Colonic mucosa (tissue), 4 donors: ENCODE measurements around the gene ART4. TPM values are rescaled to one million over a fixed set of nuclear protein-coding genes. Genes with fewer than 3 reads are reported as not detected.
A peak's percentile ranks its signal among the peaks of the same experiment; 100 is the strongest.

Source experiments
- DNase-seq: peaks from one replicate; pipeline ENCODE4 v3.0.0-alpha.2; 2020
- H3K27ac ChIP-seq: fragments of 200-600 bp; one replicate; pipeline ENCODE4 v1.8.0; 2021
- H3K27me3 ChIP-seq: fragments of 200-600 bp; one replicate; pipeline ENCODE4 v1.8.0; 2021
- H3K36me3 ChIP-seq: fragments of 200-600 bp; one replicate; pipeline ENCODE4 v1.8.0; 2021
- H3K4me1 ChIP-seq: fragments of 200-600 bp; one replicate; pipeline ENCODE4 v1.8.0; 2021; ENCODE audit warnings: mild to moderate bottlenecking
- H3K4me3 ChIP-seq: fragments of 200-600 bp; one replicate; pipeline ENCODE4 v1.8.0; 2021
- H3K9ac ChIP-seq, 2 donors: one replicate each; pipeline ENCODE4 v1.7.0; 2013; ENCODE audit warnings: control low read depth in 2 of 2, low read depth in 2 of 2, low read length in 2 of 2
- H3K9me3 ChIP-seq: fragments of 200-600 bp; one replicate; pipeline ENCODE4 v1.8.0; 2021
- CTCF ChIP-seq: fragments of 200-600 bp; IDR thresholded peaks from one replicate; pipeline ENCODE4 v1.8.0; 2022; ENCODE audit warnings: antibody characterized with exemption, mild to moderate bottlenecking
- intact Hi-C: fragments of 100-400 bp; cut with DNase I; formaldehyde crosslinking; loops from one replicate; pipeline ENCODE4 v1.14.1; 2022
- total RNA-seq, 2 donors: library from RNA; stranded (reverse); fragmentation: NEBNext Ultra II Directional in 1 of 2; extraction: Animal tissue kit (Norgen Biotek cat#: 25700) in 1 of 2; gene quantifications; one replicate each; pipeline ENCODE4 v1.2.1, GENCODE V29; 2021
- donor health status: healthy.
- donor health status: DM: no; HTN: no; CAD: no.
- donor health status: DM: no; HTN: no; CAD: no.

ART4 gene
- total RNA-seq, 2 donors from 2014 or later: 0.49 TPM; not detected in 1

- intact Hi-C loops: no loop called here
- Histone ChIP-seq H3K9ac (no peak within 1 kb of the TSS), H3K27me3 (no peaks in the 10 kb centered on the region), H3K27ac (no peak within 1 kb of the TSS), H3K4me1 (no peaks in the 10 kb centered on the region), H3K4me3 (no peak within 1 kb of the TSS), H3K36me3 (no peaks in the 10 kb centered on the region), H3K9me3 (no peaks in the 10 kb centered on the region)
- TF ChIP-seq CTCF: no peak
- DNase-seq: no peak
These were observed 29.3 kb downstream of the ART4 start, which contains the start of gene SMCO3 for GRCh38 chr12:14814014-14814413. SMCO3 (minus strand) TSS chr12:14814182; CDS start chr12:14806680, 7,502 bp downstream.

GRCh38 chr12:14811486-14811885, 31.8 kb downstream of the ART4 start:
- Histone ChIP-seq H3K9ac (no peak overlapping the region), H3K36me3 (no peaks in the 10 kb centered on the region), H3K9me3 (no peaks in the 10 kb centered on the region), H3K4me1 (no peaks in the 10 kb centered on the region), H3K27me3 (no peaks in the 10 kb centered on the region), H3K4me3 (no peak overlapping the region), H3K27ac (no peak overlapping the region)
- no peak for DNase-seq
- TF ChIP-seq CTCF: peak; percentile 8
- intact Hi-C loops: loop anchor here (2.0 kb wide), 1 partner anchor 33 kb away; no protein-coding TSS in a partner anchor

GRCh38 chr12:14810953-14811483, 32.3 kb downstream of the ART4 start:
- H3K27me3 ChIP-seq: no peaks in the 10 kb centered on the region
- no peak overlapping the region for H3K9ac ChIP-seq
- H3K36me3 ChIP-seq: no peaks in the 10 kb centered on the region
- peak; percentile 32 for DNase-seq
- H3K4me1 ChIP-seq: no peaks in the 10 kb centered on the region
- H3K9me3 ChIP-seq: no peaks in the 10 kb centered on the region
- intact Hi-C loops: loop anchor here (2.0 kb wide), 1 partner anchor 34 kb away; no protein-coding TSS in a partner anchor
- peak; percentile 22 for TF ChIP-seq CTCF
- no peak overlapping the region for H3K4me3 ChIP-seq
- no peak overlapping the region for H3K27ac ChIP-seq

GRCh38 chr12:14810167-14810952, 33.0 kb downstream of the ART4 start:
- Histone ChIP-seq H3K27ac (no peak overlapping the region), H3K27me3 (no peaks in the 10 kb centered on the region), H3K36me3 (no peaks in the 10 kb centered on the region), H3K9me3 (no peaks in the 10 kb centered on the region), H3K9ac (no peak overlapping the region), H3K4me1 (no peaks in the 10 kb centered on the region), H3K4me3 (no peak overlapping the region)
- intact Hi-C loops: loop anchor here (2.0 kb wide), 1 partner anchor 34 kb away; no protein-coding TSS in a partner anchor
- DNase-seq: no peak
- TF ChIP-seq CTCF: no peak

- TF ChIP-seq CTCF: no peak
These were observed 39.5 kb downstream of the ART4 start for GRCh38 chr12:14803830-14804160.

More at GRCh38 chr12:14803830-14804160, 39.5 kb downstream of the ART4 start:
- Histone ChIP-seq H3K9ac (peak overlapping the region; percentile 28 to 61), H3K4me3 (peak overlapping the region; percentile 92), H3K27me3 (no peaks in the 10 kb centered on the region), H3K9me3 (no peaks in the 10 kb centered on the region), H3K4me1 (no peaks in the 10 kb centered on the region), H3K36me3 (no peaks in the 10 kb centered on the region), H3K27ac (peak overlapping the region; percentile 83)
- intact Hi-C loops: no loop called here
- DNase-seq: no peak
